HCT116 (cell line): Measurements from ENCODE around the gene RPS6KA2. TPM values are rescaled to one million over a fixed set of nuclear protein-coding genes. Genes with fewer than 3 reads are reported as not detected.

ENCODE experiments used
- ATAC-seq: fragments of 200-7000 bp; cut with Tn5 transposase; 2 replicates; pipeline ENCODE4 v1.9.1; 2020; ENCODE audit warnings: mild to moderate bottlenecking, moderate library complexity
- BruUV-seq: library from RNA; stranded (reverse); fragments of 400-500 nt; replicated peaks from 2 replicates; lab custom pipeline; 2021; lab: Mats Ljungman, UMichigan
- CTCF ChIA-PET: fragments of 300-600 bp; sonication (Branson Sonifier 250); formaldehyde crosslinking; loops from one replicate; lab custom pipeline; 2021; ENCODE audit warnings: antibody characterized with exemption; lab: Charles Lee
- POLR2A ChIA-PET: fragments of 300-600, 350-600 bp; sonication (Branson Sonifier 250); formaldehyde crosslinking; loops from one replicate; lab custom pipeline; 2021; ENCODE audit warnings: antibody characterized with exemption; lab: Charles Lee
- RAD21 ChIA-PET, 2 experiments: fragments of 300-600 bp; sonication (Branson Sonifier 250); formaldehyde crosslinking; loops; one replicate each; lab custom pipeline; 2023; ENCODE audit warnings: low total read pairs in 2 of 2; ENCODE audit not compliant: uncharacterized antibody in 2 of 2, unreplicated experiment in 2 of 2, low non-redundant PET in 1 of 2; lab: Charles Lee
- DNase-seq: peaks from one replicate; pipeline ENCODE4 v3.0.0-alpha.2; 2010; ENCODE audit warnings: low read depth, low spot score
- H2AFZ ChIP-seq: fragments of 200-600 bp; shearing (Covaris generic), sonication (generic); 2 replicates; pipeline ENCODE4 v1.6.1; 2017; ENCODE audit warnings: low read depth, mixed run types, mixed read lengths, antibody characterized with exemption, low read length; ENCODE audit not compliant: poor library complexity, severe bottlenecking
- H3K27ac ChIP-seq: 2 replicates; pipeline ENCODE4 v1.5.1; 2012; ENCODE audit warnings: low read depth, low read length
- H3K27me3 ChIP-seq: fragments of 200-600 bp; sonication (generic); 2 replicates; pipeline ENCODE4 v1.6.1; 2016; ENCODE audit warnings: mixed run types, low read length, mixed read lengths; ENCODE audit not compliant: insufficient read depth
- H3K36me3 ChIP-seq, 2 experiments: fragments of 200-500 bp in 1 of 2; fragments of 200-600 bp in 1 of 2; sonication (Bioruptor generic) in 1 of 2; sonication (generic) in 1 of 2; 2 replicates each; pipeline versions ENCODE4 v1.5.1 to v1.6.1; 2014 to 2016; ENCODE audit warnings: low read length in 2 of 2, inconsistent platforms in 1 of 2, mixed read lengths in 1 of 2, mixed run types in 1 of 2; ENCODE audit not compliant: insufficient read depth in 2 of 2, control insufficient read depth in 1 of 2
- H3K4me1 ChIP-seq, 2 experiments: fragments of 200-600 bp in 1 of 2; sonication (generic) in 1 of 2; 2 replicates each; pipeline versions ENCODE4 v1.5.1 to v1.6.1; 2012 to 2017; ENCODE audit warnings: low read length in 2 of 2, inconsistent platforms in 1 of 2, mild to moderate bottlenecking in 1 of 2, mixed read lengths in 1 of 2, mixed run types in 1 of 2, moderate library complexity in 1 of 2; ENCODE audit not compliant: insufficient read depth in 2 of 2, control insufficient read depth in 1 of 2
- H3K4me2 ChIP-seq: fragments of 200-600 bp; sonication (generic); 2 replicates; pipeline ENCODE4 v1.6.1; 2017; ENCODE audit warnings: mixed run types, low read length, mixed read lengths
- H3K4me3 ChIP-seq, 2 experiments: fragments of 200-600 bp in 1 of 2; sonication (generic) in 1 of 2; replicated peaks in 1 of 2; 2 replicates each; pipeline ENCODE4 v1.5.1; 2011 to 2016; ENCODE audit warnings: low read length in 2 of 2, control low read depth in 1 of 2, low read depth in 1 of 2, mild to moderate bottlenecking in 1 of 2, mixed read lengths in 1 of 2, mixed run types in 1 of 2
- H3K79me2 ChIP-seq: fragments of 200-600 bp; sonication (generic); 2 replicates; pipeline ENCODE4 v1.6.1; 2017; ENCODE audit warnings: mild to moderate bottlenecking, mixed run types, low read length, moderate library complexity, mixed read lengths; ENCODE audit not compliant: insufficient read depth
- H3K9ac ChIP-seq: fragments of 200-600 bp; sonication (generic); 2 replicates; pipeline ENCODE4 v1.6.1; 2016; ENCODE audit warnings: low read length, mixed read lengths
- H3K9me2 ChIP-seq: fragments of 200-600 bp; sonication (generic), shearing (Covaris generic); 2 replicates; pipeline ENCODE4 v1.6.1; 2017; ENCODE audit warnings: mixed run types, mild to moderate bottlenecking, moderate library complexity; ENCODE audit not compliant: insufficient read depth
- H3K9me3 ChIP-seq, 2 experiments: fragments of 200-500 bp in 1 of 2; fragments of 200-600 bp in 1 of 2; sonication (Bioruptor generic) in 1 of 2; sonication (generic) in 1 of 2; 2 replicates each; pipeline ENCODE4 v1.6.1; 2014 to 2017; ENCODE audit warnings: low read length in 2 of 2, mixed read lengths in 2 of 2, inconsistent platforms in 1 of 2, low read depth in 1 of 2, mild to moderate bottlenecking in 1 of 2, mixed run types in 1 of 2, moderate library complexity in 1 of 2; ENCODE audit not compliant: control insufficient read depth in 1 of 2, insufficient read depth in 1 of 2
- H4K20me1 ChIP-seq: fragments of 200-600 bp; sonication (generic), shearing (Covaris generic); 2 replicates; pipeline ENCODE4 v1.6.1; 2017; ENCODE audit warnings: mixed run types, mild to moderate bottlenecking, moderate library complexity; ENCODE audit not compliant: insufficient read depth
- CBX3 ChIP-seq: IDR thresholded peaks from 2 replicates; pipeline ENCODE4 v1.6.1; 2012; ENCODE audit warnings: low read depth
- CEBPB ChIP-seq: IDR thresholded peaks from 2 replicates; pipeline ENCODE4 v1.6.1; 2012; ENCODE audit warnings: low read depth
- CTCF ChIP-seq, 3 experiments: fragments of 200-600 bp in 1 of 3; sonication (generic) in 1 of 3; IDR thresholded peaks in 2 of 3; conservative IDR thresholded peaks in 1 of 3; 2 replicates each; pipeline ENCODE4 v1.5.1; 2012 to 2017; ENCODE audit warnings: low read depth in 2 of 3, low read length in 2 of 3, antibody characterized with exemption in 1 of 3, borderline replicate concordance in 1 of 3, control low read depth in 1 of 3, mild to moderate bottlenecking in 1 of 3, mixed read lengths in 1 of 3, mixed run types in 1 of 3, moderate library complexity in 1 of 3; ENCODE audit not compliant: insufficient read depth in 1 of 3
- ELF1 ChIP-seq: IDR thresholded peaks from 2 replicates; pipeline ENCODE4 v1.6.1; 2012; ENCODE audit warnings: low read depth, borderline replicate concordance
- EZH2 ChIP-seq: fragments of 200-600 bp; sonication (generic); IDR thresholded peaks from 2 replicates; pipeline ENCODE4 v1.6.1; 2017; ENCODE audit warnings: antibody characterized with exemption, mixed run types
- FOSL1 ChIP-seq: IDR thresholded peaks from 2 replicates; pipeline ENCODE4 v1.6.1; 2012; ENCODE audit warnings: low read depth
- JUND ChIP-seq: IDR thresholded peaks from 2 replicates; pipeline ENCODE4 v1.6.1; 2012
- POLR2AphosphoS5 ChIP-seq: IDR thresholded peaks from 2 replicates; pipeline ENCODE4 v1.6.1; 2011; ENCODE audit warnings: mild to moderate bottlenecking, low read depth, low read length, moderate library complexity
- RAD21 ChIP-seq: IDR thresholded peaks from 2 replicates; pipeline ENCODE4 v1.6.1; 2012; ENCODE audit warnings: low read depth, mild to moderate bottlenecking
- SIN3A ChIP-seq: IDR thresholded peaks from 2 replicates; pipeline ENCODE4 v1.6.1; 2012; ENCODE audit warnings: low read depth
- SRF ChIP-seq: IDR thresholded peaks from 2 replicates; pipeline ENCODE4 v1.6.1; 2012; ENCODE audit warnings: low read depth
- TCF7L2 ChIP-seq: IDR thresholded peaks from 2 replicates; pipeline ENCODE4 v1.7.0; 2011; ENCODE audit warnings: borderline replicate concordance, inconsistent platforms; ENCODE audit not compliant: insufficient read depth, insufficient read length; ENCODE audit errors: extremely low read depth
- YY1 ChIP-seq: IDR thresholded peaks from 2 replicates; pipeline ENCODE4 v1.6.1; 2011; ENCODE audit warnings: low read length, low read depth, moderate library complexity, mild to moderate bottlenecking; ENCODE audit not compliant: insufficient replicate concordance; ENCODE audit errors: extremely low read depth
- ZBTB33 ChIP-seq: IDR thresholded peaks from 2 replicates; pipeline ENCODE4 v1.6.1; 2011; ENCODE audit warnings: mild to moderate bottlenecking, low read length, moderate library complexity; ENCODE audit not compliant: insufficient replicate concordance; ENCODE audit errors: extremely low read depth
- ZNF274 ChIP-seq: fragments of 200-500 bp; sonication (Bioruptor generic); IDR thresholded peaks from 2 replicates; pipeline ENCODE4 v1.6.1; 2014; ENCODE audit warnings: mild to moderate bottlenecking, low read depth, low read length, inconsistent platforms
- intact Hi-C: fragments of 100-400 bp; cut with micrococcal nuclease; formaldehyde crosslinking; loops from 2 replicates; pipeline ENCODE4 v1.10.0; 2022
- total RNA-seq: library from RNA; stranded (reverse); gene quantifications from one replicate; pipeline ENCODE4 v1.2.1, GENCODE V29; 2021; ENCODE audit not compliant: unreplicated experiment

RPS6KA2 gene
- total RNA-seq, 1 experiment from 2014 or later = 8.5 TPM

GRCh38 chr6:166551754-166552495 is 75.1 kb downstream of the RPS6KA2 start:
- Histone ChIP-seq H3K9me2 (no peaks in the 10 kb centered on the region), H3K9me3 (no peaks in the 10 kb centered on the region), H2AFZ (no peak overlapping the region), H3K4me2 (no peak overlapping the region), H3K36me3 (no peaks in the 10 kb centered on the region), H3K9ac (no peak overlapping the region), H3K4me3 (no peak overlapping the region), H4K20me1 (no peaks in the 10 kb centered on the region), H3K4me1 (peaks cover 9 to 17% of the 10 kb centered on the region in 2 experiments), H3K27ac (no peak overlapping the region), H3K27me3 (no peaks in the 10 kb centered on the region), H3K79me2 (no peaks in the 10 kb centered on the region)
- DNase-seq (no peak), ATAC-seq (no peak)
- intact Hi-C loops = loop anchor here (10.0 kb wide), 1 partner anchor 143 kb away; no protein-coding TSS in a partner anchor
- no TSS peak for BruUV-seq
- TF ChIP-seq SRF (no peak), ZNF274 (no peak), FOSL1 (no peak), ELF1 (no peak), POLR2AphosphoS5 (no peak), EZH2 (no peak), CBX3 (no peak), YY1 (no peak), TCF7L2 (no peak), SIN3A (no peak), CEBPB (no peak), JUND (no peak), CTCF (IDR thresholded peaks at IDR 0.05 in 2 of 3, conservative IDR thresholded peaks at IDR 0.05 in 1 of 3; ENCODE audit: borderline replicate concordance in 1 of 3, insufficient read depth in 1 of 3, low read depth in 2 of 3, low read length in 2 of 3) (no peak), RAD21 (no peak), ZBTB33 (no peak)
- POLR2A ChIA-PET = no interaction called here
- CTCF ChIA-PET = no interaction called here
- RAD21 ChIA-PET = no interaction called here
